ENCODE data around the gene TTC21A.

Gene TTC21A

GRCh38 chr3:39135170-39135805, 27.8 kb downstream of the TTC21A start:
- DNase-seq (ENCODE audit: low read depth), result no peak
- TF ChIP-seq POLR2A (IDR thresholded peaks at IDR 0.05; ENCODE audit: extremely low read depth, insufficient read length) (no peak), MYC (IDR thresholded peaks at IDR 0.05; ENCODE audit: low read depth, low read length) (no peak), CTCF (IDR thresholded peaks at IDR 0.05; ENCODE audit: low read depth, low read length) (no peak), MAX (IDR thresholded peaks at IDR 0.05; ENCODE audit: low read depth, low read length) (no peak)
- H3K4me3 ChIP-seq (ENCODE audit: low read depth, low read length), result no peak overlapping the region

GRCh38 chr3:39136533-39137434, 29.3 kb downstream of the TTC21A start:
- no peak for TF ChIP-seq CTCF (IDR thresholded peaks at IDR 0.05; ENCODE audit: low read depth, low read length)
- no peak for TF ChIP-seq MYC (IDR thresholded peaks at IDR 0.05; ENCODE audit: low read depth, low read length)
- TF ChIP-seq POLR2A (IDR thresholded peaks at IDR 0.05; ENCODE audit: extremely low read depth, insufficient read length), result no peak
- no peak for TF ChIP-seq MAX (IDR thresholded peaks at IDR 0.05; ENCODE audit: low read depth, low read length)

GRCh38 chr3:39137435-39137936, 30.0 kb downstream of the TTC21A start:
- H3K4me3 ChIP-seq (ENCODE audit: low read depth, low read length), result no peak overlapping the region
- DNase-seq (ENCODE audit: low read depth), result no peak
- TF ChIP-seq POLR2A (IDR thresholded peaks at IDR 0.05; ENCODE audit: extremely low read depth, insufficient read length), result no peak
- no peak for TF ChIP-seq CTCF (IDR thresholded peaks at IDR 0.05; ENCODE audit: low read depth, low read length)
- no peak for TF ChIP-seq MAX (IDR thresholded peaks at IDR 0.05; ENCODE audit: low read depth, low read length)
- no peak for TF ChIP-seq MYC (IDR thresholded peaks at IDR 0.05; ENCODE audit: low read depth, low read length)

More at GRCh38 chr3:39136533-39137434, 29.3 kb downstream of the TTC21A start:
- no peak for DNase-seq (ENCODE audit: low read depth)
- no peak overlapping the region for H3K4me3 ChIP-seq (ENCODE audit: low read depth, low read length)

GRCh38 chr3:39137991-39138803, 30.7 kb downstream of the TTC21A start:
- no peak overlapping the region for H3K4me3 ChIP-seq (ENCODE audit: low read depth, low read length)
- TF ChIP-seq POLR2A (IDR thresholded peaks at IDR 0.05; ENCODE audit: extremely low read depth, insufficient read length), result no peak
- no peak for TF ChIP-seq CTCF (IDR thresholded peaks at IDR 0.05; ENCODE audit: low read depth, low read length)
- TF ChIP-seq MYC (IDR thresholded peaks at IDR 0.05; ENCODE audit: low read depth, low read length), result no peak
- TF ChIP-seq MAX (IDR thresholded peaks at IDR 0.05; ENCODE audit: low read depth, low read length), result no peak
- DNase-seq (ENCODE audit: low read depth), result no peak

GRCh38 chr3:39138804-39139415, 31.4 kb downstream of the TTC21A start:
- no peak for DNase-seq (ENCODE audit: low read depth)
- no peak overlapping the region for H3K4me3 ChIP-seq (ENCODE audit: low read depth, low read length)
- TF ChIP-seq MYC (IDR thresholded peaks at IDR 0.05; ENCODE audit: low read depth, low read length) (no peak), MAX (IDR thresholded peaks at IDR 0.05; ENCODE audit: low read depth, low read length) (no peak), CTCF (IDR thresholded peaks at IDR 0.05; ENCODE audit: low read depth, low read length) (no peak), POLR2A (IDR thresholded peaks at IDR 0.05; ENCODE audit: extremely low read depth, insufficient read length) (no peak)
